PFSK-1 (cell line): ENCODE data around the gene NEK7.

ENCODE experiments used
- POLR2AphosphoS5 ChIP-seq: IDR thresholded peaks from 2 replicates; pipeline ENCODE4 v1.6.1; 2012; ENCODE audit warnings: low read depth, mild to moderate bottlenecking, control low read depth, low read length, moderate library complexity
- REST ChIP-seq, 2 experiments: IDR thresholded peaks; 2 replicates each; pipeline versions ENCODE4 v1.6.1 to v1.8.0; 2011 to 2012; ENCODE audit warnings: low read depth in 2 of 2, low read length in 2 of 2, control low read depth in 1 of 2, inconsistent platforms in 1 of 2, mild to moderate bottlenecking in 1 of 2, moderate library complexity in 1 of 2; ENCODE audit not compliant: insufficient read depth in 1 of 2
- SIN3A ChIP-seq: IDR thresholded peaks from 2 replicates; pipeline ENCODE4 v1.6.1; 2012; ENCODE audit warnings: mild to moderate bottlenecking, low read length, moderate library complexity, borderline replicate concordance; ENCODE audit not compliant: insufficient read depth

- TF ChIP-seq POLR2AphosphoS5: no peak
- TF ChIP-seq SIN3A: no peak
- no peak for TF ChIP-seq REST (IDR thresholded peaks at IDR 0.05; ENCODE audit: insufficient read depth in 1 of 2, low read depth in 2 of 2, low read length in 2 of 2)
These were observed 125.1 kb downstream of the NEK7 start for GRCh38 chr1:198281911-198282310.
